ENCODE data around the gene AURKA.
"Not testable (repeated sequence)": the region's sequence is repeated elsewhere in the genome, so short reads cannot be mapped to it uniquely, and the experiment has no call there.

AURKA gene

DNA sequence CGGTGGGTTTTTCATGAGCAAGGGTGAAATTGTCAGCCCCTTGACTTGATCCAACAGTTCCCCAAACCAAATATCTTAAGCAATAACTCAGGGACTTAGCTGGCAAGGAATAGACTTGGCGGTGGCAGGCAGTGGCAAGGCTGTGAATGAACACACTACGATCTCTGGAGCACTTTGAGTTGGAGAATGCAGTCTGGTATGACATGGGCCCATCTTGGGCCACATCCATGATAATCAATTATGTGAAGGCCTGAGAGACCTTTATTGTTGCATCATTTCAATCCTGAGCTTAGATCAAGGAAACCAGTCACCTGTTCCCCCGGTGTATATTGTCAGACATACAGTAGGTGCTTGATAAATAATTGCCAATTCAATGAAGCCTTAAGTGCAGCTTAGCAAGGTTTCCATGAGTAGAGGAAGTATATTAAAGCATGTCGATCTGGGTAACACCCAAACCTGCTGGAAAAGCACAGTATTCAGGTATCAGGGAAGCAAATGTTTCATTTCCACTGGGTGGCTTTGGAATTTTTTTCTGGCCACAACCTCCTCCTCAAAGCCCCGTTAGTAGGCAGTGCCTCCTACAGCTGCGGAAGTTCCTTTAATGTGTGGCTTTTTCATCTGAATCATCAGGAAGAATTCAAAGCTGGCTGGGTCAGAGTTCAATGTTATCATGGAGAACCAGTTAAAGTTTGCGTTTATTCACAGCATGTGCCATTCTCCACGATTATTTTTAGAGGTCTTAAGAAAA, 30.2 kb upstream of the AURKA start:
- in situ Hi-C loops (cut with MboI; ENCODE audit: low sequenced_read_pairs): no loop called here

DNA sequence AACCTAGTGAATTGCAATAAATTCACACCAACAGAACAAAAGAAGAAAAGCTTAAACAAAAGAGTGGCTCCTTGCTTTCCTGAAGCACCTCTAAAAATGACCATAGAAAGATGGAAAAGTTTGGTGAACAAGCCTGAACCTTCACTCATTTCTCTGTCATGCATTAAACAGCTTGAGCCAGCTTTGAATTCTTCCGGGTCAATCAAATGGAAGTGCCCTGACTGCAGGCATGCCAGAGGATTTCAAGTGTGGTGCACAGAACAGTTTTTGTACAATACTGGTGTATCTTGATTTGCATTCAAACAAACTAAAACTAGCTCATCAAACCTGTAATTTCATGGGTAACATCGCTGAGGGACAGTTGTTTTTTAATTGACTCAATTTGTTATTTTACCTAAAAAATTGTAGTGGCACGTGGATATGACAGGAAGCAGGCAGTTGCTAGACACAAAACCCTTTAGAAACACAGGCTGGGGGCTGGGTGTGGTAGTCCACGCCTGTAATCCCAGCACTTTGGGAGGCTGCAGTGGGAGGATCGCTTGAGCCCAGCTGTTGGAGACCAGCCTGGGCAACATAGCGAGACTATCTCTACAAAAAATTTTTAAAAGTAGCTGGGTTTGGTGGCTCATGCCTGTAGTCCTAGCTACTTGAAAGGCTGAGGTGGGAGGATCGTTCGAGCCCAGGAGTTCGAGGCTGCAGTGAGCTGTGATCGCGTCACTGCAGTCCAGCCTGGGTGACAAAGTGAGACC, 29.1 kb upstream of the AURKA start:
- in situ Hi-C loops (cut with MboI; ENCODE audit: low sequenced_read_pairs): no loop called here

DNA sequence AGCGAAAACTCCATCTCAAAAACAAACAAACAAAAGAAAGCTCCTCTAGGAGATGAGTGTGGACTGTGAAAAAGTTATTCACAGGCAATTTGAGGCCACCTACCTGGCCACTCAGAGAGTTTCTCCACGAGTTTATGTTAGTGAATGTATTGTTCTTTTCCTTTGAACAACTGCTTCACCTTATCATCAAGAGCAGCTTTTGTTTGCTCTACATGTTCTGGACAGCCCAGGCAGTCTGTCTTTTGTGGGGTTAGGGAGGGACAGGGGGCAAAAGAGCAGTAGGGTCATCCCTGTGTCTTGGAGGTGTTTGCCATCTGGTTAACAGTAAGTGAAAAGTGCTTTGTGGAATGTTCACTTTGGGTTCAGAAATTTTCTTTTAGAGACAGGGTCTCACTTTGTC, 28.0 kb upstream of the AURKA start:
- in situ Hi-C loops (cut with MboI; ENCODE audit: low sequenced_read_pairs): no loop called here

DNA sequence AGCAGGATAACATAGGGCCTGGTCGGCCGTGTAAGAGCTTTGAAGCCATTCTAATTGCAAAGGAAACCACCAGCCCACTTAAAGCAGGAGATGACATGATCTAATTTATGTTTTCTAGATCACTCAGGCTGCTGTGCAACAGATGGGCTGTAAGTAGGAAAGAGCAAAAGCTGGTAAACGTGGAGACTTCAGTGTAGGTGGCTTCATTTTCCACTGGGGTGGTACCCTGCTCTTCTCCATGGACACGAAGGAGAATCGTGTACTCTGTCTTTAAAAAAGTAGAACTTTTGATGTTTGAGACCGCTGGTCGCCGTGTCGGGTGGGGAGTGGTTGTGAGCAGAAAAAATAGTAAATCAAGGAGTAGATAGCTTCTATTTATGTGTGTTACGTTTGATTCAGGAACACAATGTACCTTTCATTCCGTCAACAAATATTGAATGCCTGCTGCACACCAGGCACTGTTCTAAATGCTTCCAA, 26.4 kb upstream of the AURKA start:
- in situ Hi-C loops (cut with MboI; ENCODE audit: low sequenced_read_pairs): no loop called here

DNA sequence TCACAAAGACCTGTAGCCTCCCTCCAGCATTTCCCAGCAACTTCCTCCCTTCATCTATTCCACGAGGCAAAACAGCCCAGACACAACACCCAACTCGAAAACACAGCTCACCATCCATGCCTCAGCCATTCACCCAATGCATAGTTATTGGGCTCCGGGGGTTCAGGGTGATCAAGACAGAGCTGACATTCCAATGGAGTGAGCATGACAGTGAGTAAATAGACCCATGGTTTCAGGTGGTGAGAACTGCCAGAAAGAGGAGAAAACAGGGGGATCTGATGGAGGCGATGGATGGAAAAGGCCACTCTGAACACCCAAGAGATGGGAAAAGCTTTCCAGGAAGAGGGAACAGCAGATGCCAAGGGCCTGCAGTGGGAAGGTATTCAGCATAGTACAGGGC, 25.9 kb upstream of the AURKA start:
- in situ Hi-C loops (cut with MboI; ENCODE audit: low sequenced_read_pairs): no loop called here

DNA sequence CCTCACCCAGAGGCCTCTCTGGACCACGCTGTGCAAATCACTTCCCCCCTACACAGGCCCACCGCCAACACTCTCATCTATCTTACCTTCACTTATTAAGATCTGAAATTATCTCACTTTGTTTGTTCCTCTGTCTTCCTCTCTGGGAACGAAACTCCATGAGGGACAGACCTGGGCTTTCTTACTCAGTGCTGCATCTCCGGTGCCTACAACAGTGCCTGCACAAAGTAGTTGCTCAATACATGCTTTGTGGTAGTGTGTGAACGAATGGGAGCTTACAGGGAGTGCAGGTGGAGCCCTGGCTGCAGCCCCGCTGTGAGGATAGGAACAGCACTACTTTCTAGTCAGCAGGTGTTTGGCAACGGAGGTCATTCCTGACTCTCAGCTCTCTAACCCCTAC, 25.4 kb upstream of the AURKA start:
- in situ Hi-C loops (cut with MboI; ENCODE audit: low sequenced_read_pairs): no loop called here

DNA sequence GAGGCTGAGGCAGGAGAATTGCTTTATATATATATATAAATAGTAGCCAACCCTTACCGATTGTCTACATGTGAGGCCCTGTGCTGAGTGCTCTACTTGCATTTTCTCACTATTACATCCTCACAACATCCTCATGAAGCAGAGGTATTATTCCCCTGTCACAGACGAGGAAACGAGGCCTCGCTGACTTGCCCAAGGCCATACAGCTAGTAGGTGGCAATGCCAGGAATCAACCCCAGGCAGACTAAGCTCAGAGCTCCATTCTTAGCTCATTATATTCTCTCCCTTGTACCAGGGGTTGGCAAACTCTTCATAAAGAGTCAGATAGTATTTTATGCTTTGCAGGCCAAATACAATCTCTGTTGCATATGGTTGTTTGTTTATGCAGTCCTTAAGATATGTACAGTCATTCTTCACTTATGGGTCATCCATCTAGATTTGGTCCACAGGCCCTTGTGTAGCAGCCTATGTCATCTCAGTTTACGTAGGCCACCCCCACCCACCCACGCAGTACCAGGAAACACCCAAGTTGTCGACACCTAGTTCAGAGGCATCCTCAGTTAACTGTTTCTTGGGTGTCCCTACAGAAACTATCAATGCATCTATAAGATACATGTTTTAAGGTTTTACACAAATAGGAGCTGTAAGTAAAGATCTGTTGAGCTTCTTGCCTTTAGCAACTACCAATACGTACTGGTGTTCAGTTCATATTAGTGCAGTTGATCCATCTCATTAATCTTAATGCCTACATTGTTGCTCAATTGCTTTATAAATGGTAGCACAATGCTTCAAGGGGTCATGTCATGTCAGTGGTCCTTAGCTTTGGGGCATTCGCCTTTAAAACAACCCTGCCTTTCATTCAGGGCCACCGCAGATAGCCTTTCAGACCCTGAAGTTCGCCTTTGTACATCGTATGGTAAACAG, 23.1 kb upstream of the AURKA start:
- in situ Hi-C loops (cut with MboI; ENCODE audit: low sequenced_read_pairs): no loop called here

DNA sequence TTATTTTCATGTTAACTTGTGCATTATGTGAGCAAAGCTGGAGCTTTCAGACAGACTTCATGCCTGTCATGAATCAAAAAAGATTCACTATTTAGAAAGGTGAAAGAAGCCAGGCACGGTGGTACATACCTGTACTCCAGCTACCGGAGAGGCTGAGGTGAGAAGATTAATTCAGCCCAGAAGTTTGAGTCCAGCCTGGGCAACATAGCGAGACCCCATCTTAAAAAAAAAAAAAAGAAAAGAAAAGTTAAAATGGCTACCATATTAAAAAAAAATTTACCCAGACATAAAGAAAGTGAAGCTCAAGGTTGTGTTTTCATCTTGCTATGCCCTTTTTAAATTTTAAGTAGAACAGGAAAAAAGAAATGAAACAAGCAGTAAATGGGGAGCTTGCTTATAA, 20.9 kb upstream of the AURKA start:
- in situ Hi-C loops (cut with MboI; ENCODE audit: low sequenced_read_pairs): no loop called here

DNA sequence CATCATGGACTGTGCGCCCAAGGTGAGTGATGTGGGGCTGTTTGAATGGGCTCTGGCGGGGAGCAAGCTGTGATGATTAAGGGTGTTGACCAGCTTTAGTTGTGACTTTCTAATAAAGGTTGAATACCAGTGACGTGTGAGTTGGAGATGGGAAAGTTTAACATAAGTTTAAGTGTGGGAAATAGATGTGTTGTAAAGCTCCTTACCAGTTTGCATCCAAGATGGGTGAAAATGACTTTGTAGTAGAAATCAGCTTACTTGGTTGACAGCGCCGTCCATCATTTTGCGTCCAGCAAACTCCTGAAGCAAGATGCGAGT, 20.4 kb upstream of the AURKA start:
- in situ Hi-C loops (cut with MboI; ENCODE audit: low sequenced_read_pairs): no loop called here

DNA sequence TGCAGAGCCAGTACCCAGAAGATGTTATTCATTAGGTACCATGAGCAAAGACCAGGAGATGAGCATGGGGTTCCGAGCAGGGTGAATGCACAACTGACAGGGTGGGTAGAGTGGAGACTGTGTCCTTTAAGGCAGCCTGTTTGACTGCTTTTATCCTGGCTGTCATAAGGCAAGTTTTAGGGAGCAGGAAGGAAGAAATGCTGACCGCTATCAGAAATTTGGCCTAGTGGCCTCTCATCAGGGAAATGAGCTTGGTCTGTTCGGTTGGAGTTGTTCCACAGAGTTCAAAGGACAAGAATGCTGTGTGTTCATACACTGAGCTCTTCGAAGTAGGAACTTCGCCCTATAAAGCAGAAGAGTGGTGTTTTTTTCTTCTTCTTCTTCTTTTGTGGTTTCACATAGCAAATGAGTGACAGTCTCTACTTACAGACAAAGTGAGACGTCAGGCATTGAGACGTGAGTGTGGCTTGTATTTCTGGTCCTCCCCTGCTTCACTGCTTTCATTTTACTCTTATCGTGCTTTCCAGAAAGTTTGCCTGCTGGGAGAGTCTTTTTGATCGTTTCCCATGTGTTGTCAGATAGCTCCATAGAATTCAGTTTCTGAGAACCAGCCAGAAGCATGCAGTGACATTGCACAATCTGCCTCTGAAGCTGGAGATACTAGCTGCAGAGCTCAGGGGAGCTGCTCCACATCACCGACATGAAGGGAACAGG, 19.9 kb upstream of the AURKA start, which contains the start of gene CASS4:
TSS of gene CASS4 (plus strand) at position 502 of the 714 bp plus-strand sequence. CDS start at position 701, 199 bp downstream.
- in situ Hi-C loops (cut with MboI; ENCODE audit: low sequenced_read_pairs): no loop called here

DNA sequence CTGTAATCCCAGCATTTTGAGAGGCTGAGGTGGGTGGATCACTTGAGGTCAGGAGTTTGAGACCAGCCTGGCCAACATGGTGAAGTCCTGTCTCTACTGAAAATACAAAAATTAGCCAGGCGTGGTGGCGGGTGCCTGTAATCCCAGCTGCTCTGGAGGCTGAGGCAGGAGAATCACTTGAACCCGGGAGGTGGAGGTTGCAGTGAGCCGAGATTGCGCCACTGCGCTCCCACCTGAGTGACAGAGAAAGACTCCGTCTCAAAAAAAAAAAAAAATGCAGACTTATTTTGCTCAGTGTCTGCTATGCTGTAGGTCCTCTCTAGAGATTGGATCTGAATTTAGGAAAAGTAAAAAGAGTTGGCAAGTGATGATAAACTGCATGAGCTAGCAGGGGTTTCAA, 19.3 kb upstream of the AURKA start:
- in situ Hi-C loops (cut with MboI; ENCODE audit: low sequenced_read_pairs): not testable (repeated sequence)

DNA sequence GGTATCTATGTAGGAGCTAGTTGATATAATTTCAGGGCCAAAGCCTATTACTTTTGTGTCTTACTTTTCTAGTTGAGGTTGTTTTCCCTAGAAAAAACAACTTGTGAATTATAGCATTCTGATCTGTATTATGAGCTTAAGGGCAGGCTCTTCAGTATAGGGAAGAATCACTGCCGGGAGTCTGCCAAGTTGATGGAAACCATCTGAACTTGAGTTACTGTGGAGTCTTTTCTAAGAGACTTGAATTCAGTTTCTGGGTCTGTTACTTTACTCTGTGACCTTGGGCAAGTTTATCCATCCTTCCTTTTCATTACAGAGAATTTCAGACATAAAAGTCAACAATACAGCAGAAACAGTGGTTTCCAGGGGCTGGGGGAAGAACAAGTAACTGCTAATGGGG, 17.9 kb upstream of the AURKA start:
- in situ Hi-C loops (cut with MboI; ENCODE audit: low sequenced_read_pairs): no loop called here

DNA sequence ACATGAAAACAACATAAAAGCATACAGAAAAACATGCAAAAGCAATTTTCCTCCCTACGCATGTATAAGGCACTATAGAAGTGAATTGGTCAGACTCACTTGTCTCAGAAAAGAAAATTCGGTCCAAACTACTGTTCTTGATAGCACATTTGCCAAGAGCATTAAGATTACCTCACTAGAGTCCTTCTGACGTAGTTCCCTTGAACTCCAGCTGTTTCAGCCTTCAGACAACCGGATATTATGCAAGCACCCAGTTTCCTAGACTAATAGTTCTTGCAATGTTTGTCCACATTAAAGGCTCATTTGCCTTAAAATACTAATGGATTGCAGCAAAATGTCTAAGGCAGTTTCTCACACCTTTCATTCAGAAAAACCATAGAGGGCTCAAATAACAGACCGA, 17.5 kb upstream of the AURKA start:
- in situ Hi-C loops (cut with MboI; ENCODE audit: low sequenced_read_pairs): no loop called here

DNA sequence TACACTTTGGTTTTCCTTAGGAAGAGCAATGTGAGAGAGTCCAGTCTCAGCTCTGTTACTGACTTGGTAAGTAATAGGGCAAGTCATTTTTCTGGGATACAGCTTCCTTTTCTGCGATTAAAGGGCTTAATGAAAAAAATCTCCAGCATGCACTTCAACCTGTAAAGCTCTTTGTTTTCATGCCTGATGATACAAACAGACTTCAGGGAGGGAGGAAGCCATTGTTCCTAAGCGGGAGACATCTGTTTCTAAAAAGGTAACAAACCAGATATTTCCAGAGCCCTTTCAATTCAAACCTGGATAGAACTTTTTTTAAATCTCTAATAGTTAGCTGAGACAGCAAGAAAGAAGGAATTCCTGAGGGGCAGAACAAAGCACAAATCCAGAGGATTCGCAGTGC, 14.9 kb upstream of the AURKA start:
- in situ Hi-C loops (cut with MboI; ENCODE audit: low sequenced_read_pairs): no loop called here

DNA sequence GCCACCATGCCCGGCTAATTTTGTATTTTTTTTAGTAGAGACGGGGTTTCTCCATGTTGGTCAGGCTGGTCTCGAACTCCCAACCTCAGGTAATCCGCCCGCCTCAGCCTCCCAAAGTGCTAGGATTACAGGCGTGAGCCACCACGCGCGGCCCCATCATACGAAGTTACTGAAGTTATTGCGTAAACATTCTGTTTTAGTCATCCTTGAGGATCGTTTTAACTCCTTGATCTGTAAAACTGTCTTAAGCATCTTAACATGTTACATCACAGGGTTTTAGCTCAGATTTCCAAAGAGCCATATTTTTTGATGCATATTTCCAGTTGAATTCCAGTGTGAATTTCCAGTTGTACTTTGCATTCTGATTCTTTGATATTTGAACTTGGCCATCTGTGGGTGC, 13.3 kb upstream of the AURKA start:
- in situ Hi-C loops (cut with MboI; ENCODE audit: low sequenced_read_pairs): not testable (repeated sequence)

DNA sequence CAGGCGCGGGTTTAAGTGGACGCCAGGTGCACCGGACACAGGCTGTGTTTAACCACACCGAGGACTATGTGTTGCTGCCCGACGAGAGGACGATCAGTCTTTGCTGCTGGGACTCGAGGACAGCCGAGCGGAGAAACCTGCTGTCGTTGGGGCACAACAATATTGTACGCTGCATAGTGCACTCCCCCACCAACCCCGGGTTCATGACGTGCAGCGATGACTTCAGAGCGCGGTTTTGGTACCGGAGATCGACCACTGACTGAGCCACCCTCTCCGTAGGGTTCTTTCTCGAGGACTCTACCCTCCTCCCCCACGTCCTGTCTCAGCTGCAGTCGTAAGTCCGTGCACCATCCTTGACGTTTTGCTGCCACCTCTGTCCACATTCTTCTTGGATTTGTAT, 11.4 kb upstream of the AURKA start:
- in situ Hi-C loops (cut with MboI; ENCODE audit: low sequenced_read_pairs): no loop called here

DNA sequence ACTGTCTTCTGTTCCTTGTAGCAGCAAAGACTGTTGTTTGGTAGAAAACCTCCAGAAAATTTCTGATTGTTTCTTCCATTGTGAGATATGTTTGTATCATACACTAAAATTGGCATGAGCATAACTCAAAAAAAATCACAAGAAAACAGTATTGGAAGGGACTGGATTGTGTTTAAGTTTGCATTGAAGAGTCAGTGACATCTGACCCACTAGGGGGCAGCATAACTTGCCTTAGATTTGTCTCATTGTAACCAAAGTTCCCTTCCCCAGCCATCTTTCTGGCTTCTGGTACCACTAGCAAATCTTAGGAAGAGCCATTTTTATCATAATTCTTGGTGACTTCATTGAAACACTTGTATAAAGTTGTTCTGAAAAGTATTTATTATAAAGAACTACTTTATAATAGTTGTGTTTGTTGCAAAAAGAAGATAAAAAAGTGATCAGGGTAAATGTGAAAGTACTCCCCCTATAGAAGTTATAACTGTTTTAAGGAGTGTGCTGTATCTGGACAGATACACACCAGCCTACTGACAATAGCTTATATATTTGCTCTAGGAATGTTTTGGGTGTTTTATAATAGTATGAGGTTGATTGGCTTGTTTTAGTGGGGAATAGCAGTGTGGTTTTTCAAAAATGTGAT, 8.1 kb upstream of the AURKA start:
- in situ Hi-C loops (cut with MboI; ENCODE audit: low sequenced_read_pairs): no loop called here

DNA sequence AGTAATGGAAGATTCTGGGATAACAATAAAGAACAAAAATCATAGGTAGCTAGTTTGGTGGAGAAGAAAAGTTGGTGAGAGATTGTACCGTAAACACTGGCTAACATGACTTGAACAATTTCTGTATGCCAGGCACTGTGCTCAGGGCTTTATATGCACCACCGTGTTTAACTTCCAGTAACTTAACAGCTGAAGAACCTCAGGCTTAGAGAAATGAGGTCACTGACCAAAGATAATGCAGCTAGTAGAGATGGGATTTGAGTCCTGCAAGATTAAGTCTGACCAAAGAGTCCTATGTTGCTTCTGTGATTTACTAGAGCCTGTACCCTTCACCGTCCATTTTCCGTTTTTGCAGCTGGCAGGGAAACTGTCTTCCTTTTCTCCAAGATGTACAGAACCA, 3.2 kb upstream of the AURKA start:
- in situ Hi-C loops (cut with MboI; ENCODE audit: low sequenced_read_pairs): no loop called here

DNA sequence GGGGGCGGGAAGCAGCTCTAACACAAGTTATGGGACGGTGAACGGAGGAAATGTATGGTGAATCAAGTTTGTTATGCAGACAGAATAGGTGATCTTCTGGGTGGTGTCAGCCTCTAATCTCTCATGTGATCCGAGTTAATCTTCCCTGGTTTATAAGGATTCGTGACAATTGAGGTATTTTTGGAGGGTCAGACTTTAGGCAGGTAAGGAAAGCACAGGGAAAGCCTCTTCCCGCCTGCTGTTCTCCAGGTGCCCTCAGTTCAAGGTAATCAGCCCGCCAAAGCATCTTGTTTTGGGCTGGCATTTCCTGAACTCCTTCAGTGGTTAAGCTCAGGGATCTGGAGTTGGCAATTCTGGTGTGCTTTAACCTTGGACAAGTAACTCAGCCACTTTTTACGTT, 1.6 kb upstream of the AURKA start:
- in situ Hi-C loops (cut with MboI; ENCODE audit: low sequenced_read_pairs): no loop called here

DNA sequence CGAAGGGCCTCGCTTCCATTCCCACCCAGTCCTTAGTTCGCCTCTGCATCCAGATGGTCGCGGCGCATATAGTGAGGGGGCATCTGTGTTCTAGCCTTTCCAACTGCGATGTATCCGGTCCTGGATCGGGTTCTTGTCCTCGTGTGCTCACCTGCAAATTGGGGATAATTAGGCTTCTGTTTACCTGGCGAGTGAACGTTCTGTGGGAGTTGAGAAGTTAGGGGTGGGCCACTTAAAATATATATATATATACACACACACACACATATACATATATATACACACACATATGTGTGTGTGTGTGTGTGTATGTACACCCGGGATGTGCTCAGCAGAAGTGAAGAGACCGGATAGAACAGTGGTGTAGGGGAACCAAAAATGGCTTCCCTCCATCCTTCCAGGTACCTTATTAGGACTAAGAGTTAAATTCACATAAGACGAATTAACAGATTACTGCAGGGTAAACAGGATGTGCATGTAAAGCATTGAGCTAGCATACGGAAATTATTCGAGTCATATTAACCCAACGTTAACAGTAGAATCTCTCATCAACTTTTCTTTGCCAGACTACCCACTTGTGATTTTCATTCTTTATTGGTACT, 967 bp upstream of the AURKA start:
- in situ Hi-C loops (cut with MboI; ENCODE audit: low sequenced_read_pairs): no loop called here

Measured in hTERT RPE-1 (cell line).